HG02970 (cell line): ENCODE data around the gene ACTA1.
"Not testable (repeated sequence)": the region's sequence is repeated elsewhere in the genome, so short reads cannot be mapped to it uniquely, and the experiment has no call there.

Experiments used
- ATAC-seq: cut with Tn5 transposase; IDR thresholded peaks from one replicate; pipeline ENCODE4 v1.9.1; 2021; ENCODE audit warnings: mild to moderate bottlenecking, moderate library complexity, moderate number of reproducible peaks; ENCODE audit not compliant: unreplicated experiment, low FRiP score

ACTA1 gene

GRCh38 chr1:229410692-229411433 is 23.0 kb downstream of the ACTA1 start:
- no peak for ATAC-seq

DNA sequence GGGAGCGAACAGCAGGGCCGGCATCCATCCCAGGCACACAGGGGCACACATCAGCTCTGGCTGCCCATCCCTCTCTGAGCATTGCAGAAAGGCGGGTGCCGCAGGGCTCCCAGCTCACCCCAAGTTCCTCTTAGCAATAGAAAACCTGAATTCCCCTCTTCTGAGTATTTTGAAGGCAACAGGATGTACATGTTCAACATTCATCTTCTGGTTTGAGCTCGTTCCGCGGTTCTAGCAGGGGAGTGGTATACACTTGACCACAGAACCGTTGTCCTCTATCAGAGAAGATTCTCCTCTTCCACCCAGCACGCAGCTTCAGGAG is 23.6 kb downstream of the ACTA1 start:
- ATAC-seq, result no peak

DNA sequence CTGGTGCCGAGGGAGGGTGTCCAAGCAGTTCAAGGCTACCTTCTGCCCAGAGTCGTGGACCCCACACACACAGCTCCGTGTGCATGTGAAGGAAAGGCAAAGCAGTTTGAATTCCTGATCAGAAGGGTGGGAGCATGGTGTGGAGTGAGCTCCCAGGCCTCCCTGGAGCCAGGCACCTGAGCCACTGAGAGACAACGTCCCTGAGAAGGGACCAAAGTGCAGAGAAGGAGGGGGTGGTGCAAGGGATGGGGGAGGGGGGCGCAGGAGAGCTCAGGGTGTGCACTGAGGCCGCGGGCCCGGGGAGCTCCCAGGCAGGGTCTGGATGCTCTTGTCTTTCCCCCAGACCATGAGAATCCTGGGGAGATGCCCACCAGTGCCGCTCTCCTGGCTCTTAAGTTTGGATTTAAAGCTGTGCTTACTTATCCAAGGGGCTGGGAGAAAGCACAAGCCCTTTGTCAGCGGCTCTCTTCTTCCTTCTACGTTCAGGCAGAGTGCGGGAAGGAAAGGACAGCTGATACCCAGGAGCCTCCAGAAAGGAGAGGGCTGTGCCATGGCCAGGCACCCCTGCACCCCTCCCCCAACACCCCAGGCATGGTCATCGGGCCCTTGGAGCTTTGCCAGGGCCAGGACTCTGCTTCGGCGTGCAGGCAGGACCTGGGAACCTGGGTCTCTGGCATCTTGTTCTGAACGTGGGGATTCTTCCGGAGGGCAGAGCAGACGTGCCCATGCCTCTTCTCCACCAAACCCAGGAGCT is 24.1 kb downstream of the ACTA1 start:
- ATAC-seq, result no peak

GRCh38 chr1:229408458-229409037 is 25.3 kb downstream of the ACTA1 start:
- ATAC-seq, result no peak

DNA sequence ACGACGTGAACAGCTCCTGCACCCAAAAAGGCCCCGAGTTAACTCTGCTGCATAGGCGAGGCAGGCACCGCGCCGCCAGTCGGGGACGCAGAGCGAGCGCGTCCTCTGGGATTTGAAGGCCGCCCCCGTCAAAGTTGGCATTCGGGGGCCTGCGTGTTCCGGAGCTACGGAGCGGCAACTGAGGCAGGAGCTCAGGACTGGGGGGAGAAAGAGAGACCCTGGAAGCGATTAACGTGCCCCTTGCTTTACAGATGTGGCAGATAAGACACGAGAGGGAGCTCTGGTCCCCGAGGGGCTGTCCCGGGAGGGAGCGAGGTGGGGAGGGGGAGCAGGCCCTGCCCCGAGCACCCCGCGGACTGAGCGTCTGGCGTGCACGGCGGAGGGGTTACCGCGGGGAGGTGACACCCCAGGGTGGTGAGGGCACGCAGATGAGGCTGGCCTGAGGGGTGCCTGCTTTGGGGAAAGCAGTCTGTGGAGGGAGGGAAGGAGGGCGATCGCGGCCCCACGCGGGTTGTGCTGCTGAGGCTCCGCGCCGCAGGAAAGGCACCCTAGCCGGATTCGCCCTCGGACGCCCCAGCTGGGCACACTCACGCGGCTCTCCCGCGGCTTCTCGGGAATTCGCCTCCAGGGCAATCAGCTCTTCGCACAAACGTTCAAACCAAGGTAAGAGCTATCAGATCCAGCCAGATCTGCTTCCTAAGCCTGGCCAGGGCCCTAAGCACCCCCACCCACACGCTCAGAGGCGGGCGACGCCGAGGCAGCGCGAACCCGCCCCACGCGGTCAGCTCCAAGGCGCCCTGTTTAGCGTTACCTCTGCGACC is 26.5 kb downstream of the ACTA1 start:
- no peak for ATAC-seq

GRCh38 chr1:229406798-229407197 is 27.1 kb downstream of the ACTA1 start:
- no peak for ATAC-seq

DNA sequence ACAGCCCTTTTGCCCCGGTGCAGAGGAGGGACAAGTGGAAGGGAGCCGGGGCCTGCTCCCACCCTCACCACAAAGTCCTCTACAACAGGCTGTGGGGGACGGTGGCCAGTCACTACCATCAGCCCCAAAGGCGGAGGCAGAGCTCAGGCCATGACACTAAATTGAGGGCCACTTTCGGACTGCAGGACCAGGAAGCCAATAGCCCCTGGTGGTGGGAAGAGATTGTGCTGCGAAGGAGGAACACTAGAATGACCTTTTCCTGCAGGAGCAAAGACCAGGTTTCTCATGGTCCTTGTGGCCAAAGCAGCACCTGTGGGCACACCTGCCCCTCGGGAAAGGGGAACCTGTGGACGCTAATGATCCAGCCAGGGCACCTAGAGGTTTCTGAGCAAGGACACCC is 30.3 kb downstream of the ACTA1 start:
- no peak for ATAC-seq

DNA sequence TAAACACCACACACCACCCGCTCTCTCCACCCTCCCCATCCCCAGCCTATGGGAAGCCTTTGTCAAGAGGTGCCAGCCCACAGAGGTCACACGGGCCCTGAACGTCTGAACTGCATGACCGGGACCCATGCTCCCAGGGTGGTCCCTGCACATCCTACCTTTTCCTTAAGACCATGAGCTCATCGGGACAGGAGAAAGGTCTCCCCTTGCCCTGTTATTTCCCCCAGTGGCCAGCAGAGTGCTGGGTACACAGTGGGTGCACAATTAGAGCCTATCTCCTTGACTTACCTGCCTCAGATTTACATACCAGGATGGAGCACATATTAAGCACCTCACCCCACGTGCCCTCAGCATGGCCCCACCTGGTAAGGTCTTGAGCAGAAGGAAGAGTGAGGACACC is 30.9 kb downstream of the ACTA1 start:
- no peak for ATAC-seq

- ATAC-seq, result not testable (repeated sequence)
These were observed 31.6 kb downstream of the ACTA1 start for GRCh38 chr1:229402329-229402728.

GRCh38 chr1:229397762-229398161 is 36.1 kb downstream of the ACTA1 start:
- ATAC-seq, result no peak

GRCh38 chr1:229396585-229397206 is 37.2 kb downstream of the ACTA1 start:
- ATAC-seq, result no peak

DNA sequence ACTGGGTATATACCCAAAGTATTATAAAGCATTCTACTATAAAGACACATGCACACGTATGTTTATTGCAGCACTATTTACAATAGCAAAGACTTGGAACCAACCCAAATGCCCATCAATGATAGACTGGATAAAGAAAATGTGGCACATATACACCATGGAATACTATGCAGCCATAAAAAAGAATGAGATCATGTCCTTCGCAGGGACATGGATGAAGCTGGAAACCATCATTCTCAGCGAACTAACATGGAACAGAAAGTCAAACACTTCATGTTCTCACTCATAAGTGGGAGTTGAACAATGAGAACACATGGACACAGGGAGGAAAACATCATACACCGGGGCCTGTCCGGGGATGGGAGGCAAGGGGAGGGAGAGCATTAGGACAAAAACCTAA is 39.4 kb downstream of the ACTA1 start:
- not testable (repeated sequence) for ATAC-seq

GRCh38 chr1:229392936-229393335 is 41.0 kb downstream of the ACTA1 start:
- no peak for ATAC-seq

GRCh38 chr1:229390130-229390529 is 43.8 kb downstream of the ACTA1 start:
- ATAC-seq, result no peak

DNA sequence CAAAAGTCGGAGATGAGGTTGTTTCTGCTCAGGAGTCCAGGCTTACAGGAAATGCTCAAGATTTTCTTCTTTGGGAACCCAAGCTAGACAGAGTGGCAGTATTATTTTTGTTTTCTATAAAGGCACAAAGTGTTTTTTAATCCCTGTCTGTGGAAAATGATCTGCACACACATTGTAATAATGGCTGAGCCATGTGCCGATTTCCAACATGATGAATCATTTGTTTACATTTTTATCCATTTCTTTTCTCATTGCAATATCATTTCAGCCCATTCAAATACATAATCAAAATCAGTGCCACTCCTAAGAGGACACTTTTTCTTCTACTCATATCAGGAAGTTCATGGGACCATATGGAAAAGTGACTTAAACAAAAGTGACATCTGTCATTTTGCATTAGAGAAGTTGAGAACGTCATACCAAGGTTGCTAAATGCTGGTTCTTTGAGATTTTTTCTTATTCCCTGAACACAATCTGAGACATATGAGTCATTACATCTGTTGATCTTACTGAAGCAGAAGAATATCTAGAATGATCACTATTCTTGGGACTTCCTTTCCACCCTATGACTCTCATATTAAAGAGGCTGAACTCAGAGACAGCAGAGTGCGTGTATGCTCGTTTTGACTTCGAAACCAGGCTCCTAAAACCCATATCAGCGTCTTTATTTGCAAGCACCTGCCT is 44.9 kb downstream of the ACTA1 start:
- ATAC-seq, result no peak

DNA sequence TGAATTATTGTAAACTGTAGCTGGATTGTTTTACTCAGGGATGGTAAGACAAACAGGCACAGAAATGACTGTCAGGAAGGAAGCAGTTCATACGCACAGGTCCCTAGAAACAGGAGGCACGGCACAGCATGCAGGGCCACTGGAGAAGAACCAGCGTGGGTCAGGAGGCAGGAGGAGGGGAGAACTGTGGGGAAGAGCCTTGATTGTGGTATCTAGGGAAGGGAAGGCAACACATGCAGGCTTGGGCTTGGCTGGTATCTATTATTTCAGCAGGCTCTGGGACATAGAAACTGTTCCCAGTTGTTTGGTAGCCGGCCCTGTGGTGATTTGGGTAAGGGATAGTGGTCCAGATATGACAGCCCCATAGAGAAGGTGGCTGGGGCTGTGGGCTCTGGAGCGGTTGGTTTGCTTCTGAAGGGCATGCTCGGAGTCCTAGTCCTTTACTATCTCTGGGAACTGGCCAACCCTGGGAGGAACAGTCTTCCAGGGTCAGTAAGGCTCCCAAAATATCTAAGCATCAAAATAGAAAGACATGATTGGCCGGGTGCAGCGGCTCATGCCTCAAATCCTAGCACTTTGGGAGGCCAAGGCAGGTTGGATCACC is 47.9 kb downstream of the ACTA1 start:
- ATAC-seq, result no peak

GRCh38 chr1:229384822-229385221 is 49.1 kb downstream of the ACTA1 start:
- ATAC-seq, result no peak

GRCh38 chr1:229383961-229384360 is 49.9 kb downstream of the ACTA1 start:
- ATAC-seq, result no peak

- no peak for ATAC-seq
These were observed 50.7 kb downstream of the ACTA1 start for GRCh38 chr1:229383188-229383587.
